ENCODE results near the gene FOXN3. TPM values are rescaled to one million over a fixed set of nuclear protein-coding genes. Genes with fewer than 3 reads are reported as not detected.

Gene FOXN3
- total and polyA plus RNA-seq, 8 donors, result 8.8 to 58.0 (median 31.7) TPM

DNA sequence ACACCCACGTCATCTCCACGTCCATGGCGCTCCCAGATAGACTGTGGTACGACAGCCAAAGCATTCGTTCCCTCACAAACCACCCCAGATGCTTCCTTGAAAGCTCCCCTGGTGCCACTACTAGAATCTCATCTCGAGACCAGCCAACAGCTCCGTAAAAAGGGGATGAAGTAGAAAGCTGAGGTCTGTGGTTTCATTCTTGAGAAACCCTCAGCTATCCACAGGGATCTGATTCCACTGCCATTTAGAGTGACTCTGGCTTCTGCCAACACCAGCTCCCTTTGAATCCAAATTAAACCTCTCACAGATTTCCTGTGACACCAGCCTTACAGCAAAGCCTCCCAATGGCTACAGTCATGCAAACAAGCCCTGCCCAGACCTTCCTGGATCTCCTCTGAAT lies 18.5 kb upstream of the FOXN3 start:
- Histone ChIP-seq H3K27me3 (no peaks in the 10 kb centered on the region), H3K4me1 (peaks cover 0 to 7% (median under 1%) of the 10 kb centered on the region in 3 donors), H3K36me3 (no peaks in the 10 kb centered on the region), H3K4me3 (no peak overlapping the region), H3K27ac (no peak overlapping the region), H3K9me3 (no peaks in the 10 kb centered on the region)
- intact Hi-C loops (cut with DNase I), result no loop called here
- TF ChIP-seq, protein P1, sequence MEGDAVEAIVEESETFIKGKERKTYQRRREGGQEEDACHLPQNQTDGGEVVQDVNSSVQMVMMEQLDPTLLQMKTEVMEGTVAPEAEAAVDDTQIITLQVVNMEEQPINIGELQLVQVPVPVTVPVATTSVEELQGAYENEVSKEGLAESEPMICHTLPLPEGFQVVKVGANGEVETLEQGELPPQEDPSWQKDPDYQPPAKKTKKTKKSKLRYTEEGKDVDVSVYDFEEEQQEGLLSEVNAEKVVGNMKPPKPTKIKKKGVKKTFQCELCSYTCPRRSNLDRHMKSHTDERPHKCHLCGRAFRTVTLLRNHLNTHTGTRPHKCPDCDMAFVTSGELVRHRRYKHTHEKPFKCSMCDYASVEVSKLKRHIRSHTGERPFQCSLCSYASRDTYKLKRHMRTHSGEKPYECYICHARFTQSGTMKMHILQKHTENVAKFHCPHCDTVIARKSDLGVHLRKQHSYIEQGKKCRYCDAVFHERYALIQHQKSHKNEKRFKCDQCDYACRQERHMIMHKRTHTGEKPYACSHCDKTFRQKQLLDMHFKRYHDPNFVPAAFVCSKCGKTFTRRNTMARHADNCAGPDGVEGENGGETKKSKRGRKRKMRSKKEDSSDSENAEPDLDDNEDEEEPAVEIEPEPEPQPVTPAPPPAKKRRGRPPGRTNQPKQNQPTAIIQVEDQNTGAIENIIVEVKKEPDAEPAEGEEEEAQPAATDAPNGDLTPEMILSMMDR (IDR thresholded peaks at IDR 0.05), result no peak
- ATAC-seq, result no peak
- WGBS, 2 donors, result 94 to 99% methylated on average over 7 of the region's 7 CpGs
- DNase-seq, result no peak
- no peak for FAIRE-seq

DNA sequence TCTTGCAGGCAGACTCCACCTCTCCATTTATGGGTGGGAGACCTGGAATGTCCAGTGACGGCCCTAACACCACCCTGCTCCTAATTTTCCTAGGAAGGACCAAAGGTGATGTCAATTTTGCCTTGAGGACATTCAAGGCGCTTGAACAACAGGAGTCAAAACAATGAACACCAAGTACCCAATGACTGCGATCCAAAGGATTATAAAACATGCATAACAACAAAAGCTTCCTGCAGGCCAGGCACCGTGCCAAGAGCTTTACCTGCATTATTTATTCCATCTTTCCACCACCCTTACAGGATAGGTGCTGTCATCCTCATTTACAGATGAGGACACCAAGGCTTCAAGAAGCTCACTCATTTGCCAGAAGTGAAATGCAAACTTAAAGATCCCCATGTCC lies 15.2 kb upstream of the FOXN3 start:
- no peak overlapping the region for H3K27ac ChIP-seq
- peak in 1 of 6 donors; percentile 45 for DNase-seq
- intact Hi-C loops (cut with DNase I), result no loop called here
- no peaks in the 10 kb centered on the region for H3K9me3 ChIP-seq
- no peak for FAIRE-seq
- H3K4me3 ChIP-seq, result no peak overlapping the region
- peaks cover 8 to 23% (median 18%) of the 10 kb centered on the region in 3 donors for H3K4me1 ChIP-seq
- TF ChIP-seq, protein P1 (IDR thresholded peaks at IDR 0.05), result no peak
- no peaks in the 10 kb centered on the region for H3K36me3 ChIP-seq
- WGBS, 2 donors, result 95% methylated on average over 4 of the region's 4 CpGs
- H3K27me3 ChIP-seq, result no peaks in the 10 kb centered on the region
- ATAC-seq, result no peak

DNA sequence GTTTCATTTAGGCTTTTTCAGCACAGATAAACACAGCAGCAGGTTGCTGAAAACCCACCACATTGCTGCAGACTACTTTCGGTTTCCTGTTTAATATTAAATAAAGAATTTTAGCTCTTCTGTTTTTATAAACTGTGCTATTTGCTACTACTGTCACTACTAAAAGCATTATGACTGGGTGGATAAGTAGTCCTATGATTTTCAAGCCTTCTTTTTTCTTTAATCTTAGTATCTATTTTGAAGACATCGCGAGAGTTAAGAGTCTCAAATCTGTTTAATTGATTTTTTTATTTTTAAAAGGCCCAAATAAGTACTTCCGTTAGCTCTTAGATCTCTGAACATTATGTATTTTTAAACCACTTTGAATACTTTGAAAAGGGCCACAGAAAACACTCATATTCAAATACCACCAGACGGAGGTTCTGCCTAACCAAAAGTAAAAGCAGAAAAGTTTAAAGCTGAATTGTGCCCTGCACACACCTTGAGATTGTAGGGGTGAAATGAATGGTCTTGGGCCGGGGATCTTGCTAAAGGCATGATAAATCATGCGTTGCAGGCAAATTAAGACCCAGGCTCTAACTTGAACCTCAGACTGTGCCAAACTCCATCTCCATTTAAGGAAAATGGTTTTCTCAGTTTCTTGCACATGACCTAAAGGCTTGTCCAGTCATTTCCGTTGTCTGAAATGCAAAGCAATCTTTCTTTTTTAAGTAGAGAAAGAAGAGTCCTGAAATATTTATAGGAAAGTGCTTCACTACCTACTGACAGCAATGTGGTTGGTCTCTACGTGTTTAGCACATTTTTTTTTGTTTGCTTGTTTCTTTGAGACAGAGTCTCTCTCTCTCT lies 13.6 kb upstream of the FOXN3 start:
- 29 to 31% methylated on average over 9 of the region's 9 CpGs for WGBS, 2 donors
- DNase-seq (no peak), FAIRE-seq (no peak), ATAC-seq (peak; percentile 33 to 57 (median 48))
- H3K27ac ChIP-seq, result peak overlapping the region in 2 of 4 donors; percentile 62 to 67
- TF ChIP-seq, protein P1 (IDR thresholded peaks at IDR 0.05), result no peak
- no peaks in the 10 kb centered on the region for H3K27me3 ChIP-seq
- intact Hi-C loops (cut with DNase I), result no loop called here
- no peaks in the 10 kb centered on the region for H3K9me3 ChIP-seq
- peak overlapping the region in 2 of 4 donors; percentile 20 to 35 for H3K4me3 ChIP-seq
- H3K4me1 ChIP-seq, result peaks cover 8 to 23% (median 18%) of the 10 kb centered on the region in 3 donors
- no peaks in the 10 kb centered on the region for H3K36me3 ChIP-seq

DNA sequence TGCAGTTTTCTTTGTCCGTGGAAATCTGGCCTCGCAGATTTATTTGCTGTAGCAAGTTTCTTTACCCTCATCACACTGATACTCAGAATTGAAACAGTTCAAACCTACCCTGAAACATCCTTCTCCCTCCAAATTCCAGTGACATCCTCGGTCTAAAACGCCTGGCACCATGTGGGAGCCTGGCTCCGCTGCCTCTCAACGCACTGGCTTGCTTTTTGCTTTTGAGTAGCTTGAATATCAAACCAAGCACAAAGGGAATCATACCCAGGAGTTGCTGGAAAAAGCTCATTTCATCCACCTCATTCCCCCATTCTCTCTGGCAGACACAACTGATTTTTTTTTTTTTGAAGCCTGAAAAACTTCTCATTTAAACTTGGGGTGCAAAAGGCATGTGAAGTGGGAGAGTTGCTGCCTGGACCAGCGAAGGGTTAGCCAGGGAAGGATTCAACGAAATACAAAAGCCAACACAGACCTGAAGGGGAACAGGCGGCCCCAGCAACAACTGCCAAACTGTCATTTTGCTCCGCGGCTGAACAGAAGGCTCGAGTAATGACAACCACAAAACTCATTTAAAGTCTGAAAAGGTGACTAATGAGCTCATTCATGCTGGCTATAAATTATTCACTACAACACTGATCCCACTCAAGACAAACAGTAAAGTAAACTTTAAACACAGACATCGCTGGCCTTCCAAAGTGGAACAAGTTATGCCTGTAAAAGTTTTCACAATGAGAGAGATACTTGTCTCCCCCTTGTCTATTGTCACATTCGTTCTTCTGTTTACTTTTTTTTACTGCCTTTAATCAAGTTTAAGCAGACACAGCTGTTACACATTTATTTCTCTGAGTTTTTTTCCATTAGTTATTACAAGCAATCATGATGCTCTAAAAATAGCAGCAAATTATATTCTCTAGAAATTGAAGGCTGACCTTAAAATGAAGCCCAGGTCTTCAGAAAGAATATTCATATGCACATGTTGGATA lies 12.5 kb upstream of the FOXN3 start:
- Histone ChIP-seq H3K27me3 (no peaks in the 10 kb centered on the region), H3K36me3 (no peaks in the 10 kb centered on the region), H3K27ac (peak overlapping the region in 3 of 4 donors; percentile 7 to 67 (median 62)), H3K4me1 (peaks cover 8 to 23% (median 18%) of the 10 kb centered on the region in 3 donors), H3K4me3 (peak overlapping the region in 2 of 4 donors; percentile 20 to 35), H3K9me3 (no peaks in the 10 kb centered on the region)
- TF ChIP-seq, protein P1 (IDR thresholded peaks at IDR 0.05), result no peak
- 19 to 22% methylated on average over 14 of the region's 14 CpGs for WGBS, 2 donors
- DNase-seq, result no peak
- no peak for FAIRE-seq
- intact Hi-C loops (cut with DNase I), result no loop called here
- ATAC-seq, result peak; percentile 52 to 65 (median 56)

Measured in pancreas (tissue), 10 donors.